Measurements from ENCODE around the gene WSCD2. TPM values are rescaled to one million over a fixed set of nuclear protein-coding genes. Genes with fewer than 3 reads are reported as not detected.

Gene WSCD2
- polyA plus RNA-seq, 1 of the 3 experiments (the other 2 are of a cell fraction), result 0.03 TPM

DNA sequence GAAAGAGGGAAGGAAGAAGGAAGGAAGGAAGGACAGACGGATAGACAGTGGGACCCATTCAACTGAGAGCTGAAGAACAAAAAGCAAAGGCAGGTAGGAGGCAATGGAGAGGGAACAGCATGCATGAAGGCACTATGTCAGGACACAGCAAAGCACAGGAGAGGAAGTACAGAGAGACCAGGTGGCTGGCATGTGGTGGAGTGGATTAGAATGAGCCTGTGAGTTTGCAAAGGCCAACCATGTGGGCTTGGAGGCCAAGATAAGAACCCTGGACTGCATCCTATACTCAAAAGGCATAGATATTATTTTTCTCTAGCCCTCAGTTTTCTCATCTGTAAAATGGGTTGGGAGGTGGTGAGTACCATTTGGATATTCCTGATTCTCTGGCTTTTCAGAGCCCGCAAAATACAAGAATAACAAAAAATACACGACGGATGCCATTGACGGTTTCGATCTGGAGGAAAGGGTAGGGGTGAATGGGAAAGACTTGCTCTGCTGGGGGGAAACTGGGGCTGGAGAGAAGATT lies 102.9 kb downstream of the WSCD2 start:
- H4K20me1 ChIP-seq (ENCODE audit: insufficient read depth), result no peaks in the 10 kb centered on the region
- H2AFZ ChIP-seq (ENCODE audit: low read depth), result no peak overlapping the region
- H3K4me3 ChIP-seq (ENCODE audit: low read depth in 2 of 2, low read length in 1 of 2), result no peak overlapping the region
- H3K4me1 ChIP-seq (ENCODE audit: control insufficient read depth in 1 of 2, insufficient read depth in 2 of 2, low read depth in 1 of 2, low read length in 1 of 2), result peaks cover 0 to 34% of the 10 kb centered on the region in 2 experiments; a peak in 2 of 4 replicates
- H3K79me2 ChIP-seq (ENCODE audit: insufficient read depth), result no peaks in the 10 kb centered on the region
- no peaks in the 10 kb centered on the region for H3K36me3 ChIP-seq (replicated peaks in 1 of 2; ENCODE audit: control insufficient read depth in 1 of 2, insufficient read depth in 2 of 2, low read length in 1 of 2)
- H3K9me2 ChIP-seq, result no peaks in the 10 kb centered on the region
- H3K4me2 ChIP-seq, result no peak overlapping the region
- DNase-seq, result no peak
- H3K9me3 ChIP-seq, result no peaks in the 10 kb centered on the region
- TF ChIP-seq, protein P1, sequence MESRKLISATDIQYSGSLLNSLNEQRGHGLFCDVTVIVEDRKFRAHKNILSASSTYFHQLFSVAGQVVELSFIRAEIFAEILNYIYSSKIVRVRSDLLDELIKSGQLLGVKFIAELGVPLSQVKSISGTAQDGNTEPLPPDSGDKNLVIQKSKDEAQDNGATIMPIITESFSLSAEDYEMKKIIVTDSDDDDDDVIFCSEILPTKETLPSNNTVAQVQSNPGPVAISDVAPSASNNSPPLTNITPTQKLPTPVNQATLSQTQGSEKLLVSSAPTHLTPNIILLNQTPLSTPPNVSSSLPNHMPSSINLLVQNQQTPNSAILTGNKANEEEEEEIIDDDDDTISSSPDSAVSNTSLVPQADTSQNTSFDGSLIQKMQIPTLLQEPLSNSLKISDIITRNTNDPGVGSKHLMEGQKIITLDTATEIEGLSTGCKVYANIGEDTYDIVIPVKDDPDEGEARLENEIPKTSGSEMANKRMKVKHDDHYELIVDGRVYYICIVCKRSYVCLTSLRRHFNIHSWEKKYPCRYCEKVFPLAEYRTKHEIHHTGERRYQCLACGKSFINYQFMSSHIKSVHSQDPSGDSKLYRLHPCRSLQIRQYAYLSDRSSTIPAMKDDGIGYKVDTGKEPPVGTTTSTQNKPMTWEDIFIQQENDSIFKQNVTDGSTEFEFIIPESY (IDR thresholded peaks at IDR 0.05; ENCODE audit: borderline replicate concordance, low read depth), result no peak
- no peak overlapping the region for H3K27ac ChIP-seq (ENCODE audit: low read depth in 2 of 2, low read length in 1 of 2)
- ChIA-PET CTCF (interaction anchor here (1.0 to 1.9 kb wide), 3 partner anchors 9 to 226 kb away, joined by 3 to 5 read pairs (median 3); no protein-coding TSS in a partner anchor), POLR2A (no interaction called here)
- H3K27me3 ChIP-seq (ENCODE audit: insufficient read depth), result no peaks in the 10 kb centered on the region
- no peak overlapping the region for H3K9ac ChIP-seq
- WGBS (ENCODE audit: low lambda C conversion rate), result 68% methylated on average over 6 of the region's 6 CpGs
- H3F3A ChIP-seq (replicated peaks; ENCODE audit: insufficient read depth), result no peaks in the 10 kb centered on the region

DNA sequence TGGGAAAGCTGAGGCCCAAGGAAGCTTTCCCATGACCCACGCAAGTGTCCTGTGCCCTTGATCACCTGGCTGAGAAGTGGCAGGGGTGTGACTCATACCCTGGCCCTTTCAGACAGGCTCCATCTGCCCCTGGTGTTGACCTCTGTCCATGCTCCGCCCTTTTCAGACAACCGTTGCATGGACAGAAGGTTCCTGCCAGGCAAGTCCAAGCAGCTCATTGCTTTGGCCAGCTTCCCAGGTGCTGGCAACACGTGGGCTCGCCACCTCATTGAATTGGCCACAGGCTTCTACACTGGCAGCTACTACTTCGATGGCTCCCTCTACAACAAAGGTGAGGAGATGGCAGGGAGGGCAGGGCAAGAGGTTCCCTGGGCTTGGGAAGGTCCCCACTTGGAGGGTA lies 103.5 kb downstream of the WSCD2 start:
- Histone ChIP-seq H3K4me2 (no peak overlapping the region), H3K9ac (no peak overlapping the region), H4K20me1 (ENCODE audit: insufficient read depth) (no peaks in the 10 kb centered on the region), H3F3A (replicated peaks; ENCODE audit: insufficient read depth) (no peaks in the 10 kb centered on the region), H3K4me1 (ENCODE audit: control insufficient read depth in 1 of 2, insufficient read depth in 2 of 2, low read depth in 1 of 2, low read length in 1 of 2) (peaks cover 0 to 34% of the 10 kb centered on the region in 2 experiments; a peak in 2 of 4 replicates), H3K27ac (ENCODE audit: low read depth in 2 of 2, low read length in 1 of 2) (no peak overlapping the region), H2AFZ (ENCODE audit: low read depth) (no peak overlapping the region), H3K27me3 (ENCODE audit: insufficient read depth) (no peaks in the 10 kb centered on the region), H3K4me3 (ENCODE audit: low read depth in 2 of 2, low read length in 1 of 2) (no peak overlapping the region), H3K9me3 (no peaks in the 10 kb centered on the region), H3K36me3 (replicated peaks in 1 of 2; ENCODE audit: control insufficient read depth in 1 of 2, insufficient read depth in 2 of 2, low read length in 1 of 2) (no peaks in the 10 kb centered on the region), H3K9me2 (no peaks in the 10 kb centered on the region), H3K79me2 (ENCODE audit: insufficient read depth) (no peaks in the 10 kb centered on the region)
- 7% methylated on average over 4 of the region's 6 CpGs for WGBS (ENCODE audit: low lambda C conversion rate)
- ChIA-PET CTCF (interaction anchor here (1.0 to 1.1 kb wide), 2 partner anchors 40 to 226 kb away, joined by 3 read pairs; no protein-coding TSS in a partner anchor), POLR2A (no interaction called here)
- no peak for TF ChIP-seq TCF12 (IDR thresholded peaks at IDR 0.05)
- TF ChIP-seq, protein P2, sequence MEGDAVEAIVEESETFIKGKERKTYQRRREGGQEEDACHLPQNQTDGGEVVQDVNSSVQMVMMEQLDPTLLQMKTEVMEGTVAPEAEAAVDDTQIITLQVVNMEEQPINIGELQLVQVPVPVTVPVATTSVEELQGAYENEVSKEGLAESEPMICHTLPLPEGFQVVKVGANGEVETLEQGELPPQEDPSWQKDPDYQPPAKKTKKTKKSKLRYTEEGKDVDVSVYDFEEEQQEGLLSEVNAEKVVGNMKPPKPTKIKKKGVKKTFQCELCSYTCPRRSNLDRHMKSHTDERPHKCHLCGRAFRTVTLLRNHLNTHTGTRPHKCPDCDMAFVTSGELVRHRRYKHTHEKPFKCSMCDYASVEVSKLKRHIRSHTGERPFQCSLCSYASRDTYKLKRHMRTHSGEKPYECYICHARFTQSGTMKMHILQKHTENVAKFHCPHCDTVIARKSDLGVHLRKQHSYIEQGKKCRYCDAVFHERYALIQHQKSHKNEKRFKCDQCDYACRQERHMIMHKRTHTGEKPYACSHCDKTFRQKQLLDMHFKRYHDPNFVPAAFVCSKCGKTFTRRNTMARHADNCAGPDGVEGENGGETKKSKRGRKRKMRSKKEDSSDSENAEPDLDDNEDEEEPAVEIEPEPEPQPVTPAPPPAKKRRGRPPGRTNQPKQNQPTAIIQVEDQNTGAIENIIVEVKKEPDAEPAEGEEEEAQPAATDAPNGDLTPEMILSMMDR (IDR thresholded peaks at IDR 0.05), result no peak
- no peak for TF ChIP-seq JUND (IDR thresholded peaks at IDR 0.05)
- TF ChIP-seq CHD2 (IDR thresholded peaks at IDR 0.05; ENCODE audit: low read length, partially characterized antibody), result no peak
- TF ChIP-seq, protein P3, sequence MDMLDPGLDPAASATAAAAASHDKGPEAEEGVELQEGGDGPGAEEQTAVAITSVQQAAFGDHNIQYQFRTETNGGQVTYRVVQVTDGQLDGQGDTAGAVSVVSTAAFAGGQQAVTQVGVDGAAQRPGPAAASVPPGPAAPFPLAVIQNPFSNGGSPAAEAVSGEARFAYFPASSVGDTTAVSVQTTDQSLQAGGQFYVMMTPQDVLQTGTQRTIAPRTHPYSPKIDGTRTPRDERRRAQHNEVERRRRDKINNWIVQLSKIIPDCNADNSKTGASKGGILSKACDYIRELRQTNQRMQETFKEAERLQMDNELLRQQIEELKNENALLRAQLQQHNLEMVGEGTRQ (IDR thresholded peaks at IDR 0.05; ENCODE audit: borderline replicate concordance, low read depth, low read length), result no peak
- no peak for TF ChIP-seq SMC3 (IDR thresholded peaks at IDR 0.05; ENCODE audit: low read depth, low read length)
- TF ChIP-seq NRF1 (IDR thresholded peaks at IDR 0.05; ENCODE audit: low read depth, low read length), result no peak
- TF ChIP-seq MXI1 (IDR thresholded peaks at IDR 0.05; ENCODE audit: low read depth, low read length), result no peak
- TF ChIP-seq FOXJ3 (CRISPR knock-in tag; IDR thresholded peaks at IDR 0.05), result no peak
- TF ChIP-seq FOSL2 (IDR thresholded peaks at IDR 0.05; ENCODE audit: borderline replicate concordance, low read depth), result no peak
- no peak for TF ChIP-seq SIN3A (IDR thresholded peaks at IDR 0.05; ENCODE audit: borderline replicate concordance, low read depth, low read length)
- DNase-seq, result no peak

All from SK-N-SH (cell line).